HuH-7.5 (cell line): Measurements from ENCODE around the gene GJC2.

Experiments used
- DNase-seq: peaks from one replicate; pipeline ENCODE4 v3.0.0; 2011; ENCODE audit warnings: low spot score

The GJC2 gene

GRCh38 chr1:228145463-228146416 is 4.0 kb upstream of the GJC2 start:
- peak; percentile 13 for DNase-seq

GRCh38 chr1:228146417-228147150 is 3.1 kb upstream of the GJC2 start:
- peak; percentile 1 for DNase-seq

GRCh38 chr1:228147151-228147693 is 2.5 kb upstream of the GJC2 start:
- peak; percentile 10 for DNase-seq

DNA sequence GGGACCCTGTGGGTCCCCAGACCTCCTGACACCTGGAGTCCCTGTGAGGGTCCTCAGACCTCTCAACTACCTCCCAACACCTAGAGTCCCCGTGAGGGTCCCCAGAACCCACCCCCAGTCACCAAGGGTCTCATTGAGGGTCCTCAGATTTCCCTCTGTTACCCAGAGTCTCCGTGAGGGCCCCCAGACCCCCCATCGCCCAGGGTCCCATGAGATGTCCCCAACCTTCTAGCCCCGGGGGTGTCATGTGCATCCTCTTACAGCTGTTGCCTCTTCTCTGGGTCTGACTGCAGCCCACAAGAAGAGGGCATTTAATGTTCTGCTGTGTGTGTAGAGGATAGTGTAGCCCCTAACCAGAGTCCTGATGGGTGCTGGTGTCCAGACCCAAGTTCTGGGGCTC is 2.0 kb upstream of the GJC2 start:
- peak; percentile 3 for DNase-seq

- DNase-seq: peak; percentile 7
Observed at GRCh38 chr1:228148196-228148861, 1.4 kb upstream of the GJC2 start.

DNA sequence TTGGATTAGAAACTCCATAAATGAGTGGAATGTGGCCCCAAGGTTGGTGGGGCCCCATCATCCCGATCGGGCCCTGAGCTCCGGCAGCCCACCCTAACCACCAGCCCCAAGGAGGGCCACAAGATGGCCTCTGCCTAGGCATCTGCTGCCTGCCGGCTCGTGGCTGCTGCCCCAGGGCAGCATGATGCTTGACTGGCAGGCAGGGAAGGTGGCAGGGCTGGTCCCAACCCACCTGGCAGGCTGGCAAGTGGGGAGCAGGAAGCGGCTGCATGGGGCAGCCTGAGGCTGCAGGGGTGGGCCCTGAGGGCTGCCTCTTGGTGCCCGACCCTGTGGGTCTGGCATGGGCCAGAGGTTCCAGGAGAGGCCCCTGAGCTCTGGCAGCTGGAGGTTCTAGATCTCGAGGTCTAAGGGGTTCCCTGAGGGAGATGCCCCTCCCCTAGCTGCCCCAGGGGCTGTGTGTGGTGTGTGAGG is 760 bp upstream of the GJC2 start:
- DNase-seq: peak; percentile 4

DNA sequence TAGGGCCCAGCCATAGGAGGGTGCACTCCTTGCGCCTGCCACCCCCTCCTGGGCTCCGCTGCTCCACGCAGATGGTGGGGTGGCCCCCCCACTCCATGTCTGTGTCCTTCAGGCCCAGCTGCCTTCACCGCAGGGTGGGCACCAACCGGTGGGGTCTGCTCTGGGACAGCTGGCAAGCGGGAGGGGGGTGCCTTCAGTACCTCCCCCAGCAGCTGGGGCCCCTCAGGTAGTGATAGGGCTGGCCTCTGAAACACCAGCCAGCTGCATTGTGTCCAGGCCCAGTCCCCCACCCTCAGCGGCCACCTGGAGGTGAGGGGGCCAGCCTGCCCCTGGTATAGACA is 360 bp downstream of the GJC2 start:
- DNase-seq: no peak

DNA sequence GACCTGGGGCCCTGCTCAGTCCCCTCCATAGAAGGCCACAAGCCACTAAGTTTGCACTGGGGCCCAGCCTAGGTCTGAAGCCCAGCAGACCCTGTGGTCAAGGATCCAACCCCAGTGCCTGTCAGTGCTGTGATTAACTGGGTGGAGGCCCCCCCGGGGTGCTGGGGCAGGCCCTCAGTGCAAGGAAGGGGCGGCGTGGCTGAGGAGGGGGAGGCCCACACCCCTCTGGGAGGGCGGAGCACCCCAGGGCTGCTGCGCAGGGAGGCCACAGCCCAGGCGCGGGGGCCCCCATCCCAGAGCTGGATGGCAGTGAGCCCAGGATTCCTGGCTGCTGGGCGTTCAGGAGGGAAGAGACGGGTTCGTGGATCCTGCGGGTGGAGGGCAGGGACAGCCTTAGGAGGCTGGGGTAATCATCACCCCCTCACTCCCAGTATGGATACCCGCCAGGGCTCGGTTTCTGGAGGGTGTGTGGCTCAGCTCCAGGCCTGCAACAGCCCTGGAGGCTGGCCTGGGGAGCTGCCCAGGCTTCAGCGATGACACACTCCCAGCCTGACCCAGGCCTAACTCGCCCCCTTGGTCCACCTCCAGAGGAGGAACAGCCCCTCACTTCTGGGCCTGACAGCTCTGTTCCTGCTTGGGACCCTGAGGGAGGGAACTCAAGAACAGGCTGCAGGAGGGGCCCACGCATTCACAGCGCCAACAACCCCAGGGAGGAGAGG is 890 bp downstream of the GJC2 start:
- DNase-seq: no peak

GRCh38 chr1:228151180-228151925 is 1.6 kb downstream of the GJC2 start:
- no peak for DNase-seq

GRCh38 chr1:228152097-228152917 is 2.6 kb downstream of the GJC2 start:
- DNase-seq: no peak

- DNase-seq: no peak
Observed at GRCh38 chr1:228152918-228153258, 3.2 kb downstream of the GJC2 start.

- no peak for DNase-seq
Observed at GRCh38 chr1:228154021-228154669, 4.4 kb downstream of the GJC2 start.

DNA sequence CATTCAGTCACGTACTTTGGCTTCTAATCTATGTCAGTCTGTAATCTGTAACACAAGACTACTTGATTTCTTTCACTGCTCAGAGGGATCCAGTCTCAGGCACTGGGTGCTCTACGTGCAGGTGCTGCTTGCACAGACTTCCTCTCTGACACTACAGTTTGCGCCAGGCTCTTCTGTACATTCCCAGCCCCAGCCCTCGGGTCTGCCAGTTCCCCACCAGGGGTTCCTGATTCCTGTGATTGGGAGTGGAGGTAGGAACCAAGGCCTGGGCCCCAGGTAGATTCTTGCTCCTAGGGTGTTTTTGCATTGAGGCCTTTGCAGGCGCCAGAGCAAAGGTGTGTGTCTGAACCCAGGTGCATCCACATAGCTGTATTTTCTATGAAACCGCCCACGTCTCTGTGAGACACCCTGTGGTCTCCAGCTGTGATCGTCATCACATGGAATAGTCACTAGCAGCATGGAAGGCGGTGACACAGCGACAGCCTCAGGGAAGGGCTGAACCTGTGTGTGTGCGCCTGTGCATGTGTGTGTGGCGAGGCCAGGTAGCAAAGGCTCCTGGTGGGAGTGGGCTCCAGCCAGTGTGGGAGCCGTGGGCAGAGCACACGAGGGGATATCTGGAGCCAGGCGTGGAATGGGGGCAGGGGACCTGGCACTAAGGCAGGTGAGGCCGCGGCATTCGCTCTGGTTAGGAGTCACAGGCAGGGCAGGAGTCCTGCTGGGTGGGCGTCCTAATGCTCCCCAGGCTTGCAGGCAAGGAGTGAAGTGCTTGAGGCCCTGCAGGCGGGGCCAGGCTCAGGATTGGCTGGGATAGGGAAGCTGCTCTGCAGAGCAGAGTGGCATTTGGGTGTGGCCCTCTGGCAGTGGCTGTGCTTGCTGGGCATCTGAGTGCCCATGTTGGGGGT is 5.2 kb downstream of the GJC2 start:
- no peak for DNase-seq

- no peak for DNase-seq
Observed at GRCh38 chr1:228155596-228156514, 6.1 kb downstream of the GJC2 start.

DNA sequence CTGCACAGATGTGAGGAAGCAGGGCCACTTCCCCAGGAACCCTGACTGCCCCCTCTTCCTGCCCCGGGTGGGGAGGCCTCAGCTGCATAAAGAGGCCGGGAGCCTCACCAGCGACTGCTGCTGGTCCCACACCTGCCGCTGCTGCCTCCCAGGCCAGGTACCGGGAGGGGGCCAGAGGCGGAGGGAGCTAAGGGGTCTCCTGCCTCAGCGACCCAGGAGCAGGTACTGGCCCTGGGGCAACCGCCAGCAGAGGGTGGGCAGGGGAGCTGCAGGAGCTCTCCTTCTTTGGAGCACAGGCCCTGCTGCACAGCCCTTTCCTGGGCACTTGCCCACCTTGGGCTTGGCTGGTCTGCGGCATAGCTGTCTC is 6.8 kb downstream of the GJC2 start:
- DNase-seq: no peak

- DNase-seq: no peak
Observed at GRCh38 chr1:228156941-228157728, 7.4 kb downstream of the GJC2 start.

DNA sequence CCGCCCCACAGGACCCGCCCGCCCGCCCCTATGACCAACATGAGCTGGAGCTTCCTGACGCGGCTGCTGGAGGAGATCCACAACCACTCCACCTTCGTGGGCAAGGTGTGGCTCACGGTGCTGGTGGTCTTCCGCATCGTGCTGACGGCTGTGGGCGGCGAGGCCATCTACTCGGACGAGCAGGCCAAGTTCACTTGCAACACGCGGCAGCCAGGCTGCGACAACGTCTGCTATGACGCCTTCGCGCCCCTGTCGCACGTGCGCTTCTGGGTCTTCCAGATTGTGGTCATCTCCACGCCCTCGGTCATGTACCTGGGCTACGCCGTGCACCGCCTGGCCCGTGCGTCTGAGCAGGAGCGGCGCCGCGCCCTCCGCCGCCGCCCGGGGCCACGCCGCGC is 8.0 kb downstream of the GJC2 start:
- no peak for DNase-seq
